Measurements from ENCODE around the gene DYDC2. TPM values are rescaled to one million over a fixed set of nuclear protein-coding genes. Genes with fewer than 3 reads are reported as not detected.

The DYDC2 gene
- total RNA-seq, 1 experiment from 2014 or later: not detected

GRCh38 chr10:80365510-80365909, 8.9 kb downstream of the DYDC2 start:
- no peak for DNase-seq (ENCODE audit: extremely low read depth, low read depth)

- no peak for DNase-seq (ENCODE audit: extremely low read depth, low read depth)
Measured at GRCh38 chr10:80371467-80371866, 14.9 kb downstream of the DYDC2 start.

GRCh38 chr10:80372675-80373074, 16.1 kb downstream of the DYDC2 start:
- DNase-seq (ENCODE audit: extremely low read depth, low read depth): no peak

GRCh38 chr10:80373502-80373901, 16.9 kb downstream of the DYDC2 start:
- no peak for DNase-seq (ENCODE audit: extremely low read depth, low read depth)

- DNase-seq (ENCODE audit: extremely low read depth, low read depth): no peak
Measured at GRCh38 chr10:80379701-80380100, 23.1 kb downstream of the DYDC2 start.

- DNase-seq (ENCODE audit: extremely low read depth, low read depth): no peak
Measured at GRCh38 chr10:80380185-80380584, 23.6 kb downstream of the DYDC2 start.

- peak; percentile 34 for DNase-seq (ENCODE audit: extremely low read depth, low read depth)
Measured at GRCh38 chr10:80382989-80383388, 26.4 kb downstream of the DYDC2 start.

- no peak for DNase-seq (ENCODE audit: extremely low read depth, low read depth)
Measured at GRCh38 chr10:80390740-80391139, 34.2 kb downstream of the DYDC2 start.

GRCh38 chr10:80392250-80392649, 35.7 kb downstream of the DYDC2 start:
- DNase-seq (ENCODE audit: extremely low read depth, low read depth): no peak

GRCh38 chr10:80394358-80394916, 37.9 kb downstream of the DYDC2 start:
- no peak for DNase-seq (ENCODE audit: extremely low read depth, low read depth)

GRCh38 chr10:80397014-80397413, 40.4 kb downstream of the DYDC2 start:
- DNase-seq (ENCODE audit: extremely low read depth, low read depth): no peak

GRCh38 chr10:80400136-80400804, 43.7 kb downstream of the DYDC2 start:
- no peak for DNase-seq (ENCODE audit: extremely low read depth, low read depth)

GRCh38 chr10:80405035-80405434, 48.5 kb downstream of the DYDC2 start:
- no peak for DNase-seq (ENCODE audit: extremely low read depth, low read depth)

GRCh38 chr10:80405626-80406025, 49.0 kb downstream of the DYDC2 start:
- DNase-seq (ENCODE audit: extremely low read depth, low read depth): no peak

- DNase-seq (ENCODE audit: extremely low read depth, low read depth): no peak
Measured at GRCh38 chr10:80406204-80406603, 49.6 kb downstream of the DYDC2 start.

GRCh38 chr10:80407812-80408241, 51.2 kb downstream of the DYDC2 start:
- DNase-seq (ENCODE audit: extremely low read depth, low read depth): peak; percentile 31

GRCh38 chr10:80408242-80409101, 51.9 kb downstream of the DYDC2 start, which contains the start of gene PRXL2A:
Gene PRXL2A, plus strand, starts transcription at chr10:80408551. Its CDS starts 11,917 bp downstream, at chr10:80420468.
- DNase-seq (ENCODE audit: extremely low read depth, low read depth): peak; percentile 61

GRCh38 chr10:80409121-80409520, 52.5 kb downstream of the DYDC2 start:
- no peak for DNase-seq (ENCODE audit: extremely low read depth, low read depth)

GRCh38 chr10:80410122-80410521, 53.5 kb downstream of the DYDC2 start:
- no peak for DNase-seq (ENCODE audit: extremely low read depth, low read depth)

- no peak for DNase-seq (ENCODE audit: extremely low read depth, low read depth)
Measured at GRCh38 chr10:80410578-80411145, 54.1 kb downstream of the DYDC2 start.

- no peak for DNase-seq (ENCODE audit: extremely low read depth, low read depth)
Measured at GRCh38 chr10:80411267-80411668, 54.7 kb downstream of the DYDC2 start.
